ENCODE results near the gene SARDH. TPM values are rescaled to one million over a fixed set of nuclear protein-coding genes. Genes with fewer than 3 reads are reported as not detected.

The SARDH gene
- total RNA-seq, 1 experiment from 2014 or later = 5.6 TPM

DNA sequence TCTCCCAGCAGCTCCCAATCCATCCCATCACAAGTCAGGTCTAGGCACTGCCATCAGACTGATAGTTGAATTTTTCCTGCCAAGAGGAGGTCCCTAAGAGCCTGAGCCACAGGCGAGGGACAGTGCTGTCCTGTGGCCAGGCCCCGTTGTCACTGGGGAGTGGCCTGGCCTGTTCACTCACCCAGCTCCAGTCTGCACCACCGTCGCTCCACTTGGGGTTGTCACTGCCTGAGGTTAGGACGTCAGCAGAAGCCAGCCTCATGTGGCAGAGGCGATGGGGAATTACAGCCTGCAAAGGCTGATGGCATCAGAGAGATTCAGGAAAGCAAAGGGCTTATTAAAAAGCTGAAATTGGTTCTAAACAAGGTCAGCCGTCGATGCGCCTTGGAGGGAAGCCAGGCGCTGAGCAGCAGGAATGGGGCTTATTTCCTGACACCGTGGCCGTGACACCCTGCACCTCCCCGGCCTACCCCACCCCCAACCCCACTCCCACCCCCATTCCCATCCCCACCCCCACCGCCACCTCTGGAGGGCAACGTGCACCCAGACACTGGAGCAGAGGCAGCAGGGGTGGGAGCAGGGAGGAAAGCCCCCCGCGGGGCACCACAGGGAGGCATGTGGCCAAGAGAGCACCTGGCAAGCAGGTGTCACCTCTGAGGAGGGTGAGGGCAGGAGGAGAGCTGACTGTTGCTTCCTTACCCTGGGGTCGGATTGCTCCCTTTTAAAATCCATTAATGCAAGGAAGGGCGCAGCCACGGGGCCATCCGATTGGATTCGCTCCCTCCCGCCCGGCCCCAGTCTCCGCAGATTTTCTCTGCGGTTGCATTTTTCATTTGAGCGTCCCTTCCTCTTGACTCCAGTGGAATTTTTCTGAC, 105.1 kb downstream of the SARDH start:
- H3K9me3 ChIP-seq (ENCODE audit: control insufficient read depth in 1 of 2, insufficient read depth in 1 of 2, low read depth in 1 of 2, low read length in 2 of 2) = no peaks in the 10 kb centered on the region
- H4K20me1 ChIP-seq (ENCODE audit: insufficient read depth) = no peaks in the 10 kb centered on the region
- peak; percentile 35 for ATAC-seq
- no peaks in the 10 kb centered on the region for H3K9me2 ChIP-seq (ENCODE audit: insufficient read depth)
- intact Hi-C loops (cut with micrococcal nuclease) = no loop called here
- H3K4me1 ChIP-seq (ENCODE audit: control insufficient read depth in 1 of 2, insufficient read depth in 2 of 2, low read length in 2 of 2) = no peaks in the 10 kb centered on the region; a peak in 1 of 4 replicates
- CTCF ChIA-PET = no interaction called here
- no peak for TF ChIP-seq TCF7L2 (IDR thresholded peaks at IDR 0.05; ENCODE audit: borderline replicate concordance, extremely low read depth, insufficient read depth, insufficient read length)
- no peak for TF ChIP-seq JUND (IDR thresholded peaks at IDR 0.05)
- H2AFZ ChIP-seq (ENCODE audit: low read depth, low read length, poor library complexity, severe bottlenecking) = no peak overlapping the region
- no peak overlapping the region for H3K27ac ChIP-seq (ENCODE audit: low read depth, low read length)
- H3K4me2 ChIP-seq (ENCODE audit: low read length) = no peak overlapping the region
- no peaks in the 10 kb centered on the region for H3K79me2 ChIP-seq (ENCODE audit: insufficient read depth, low read length)
- H3K4me3 ChIP-seq (replicated peaks in 1 of 2; ENCODE audit: low read depth in 1 of 2, low read length in 2 of 2) = no peak overlapping the region
- no peak for DNase-seq (ENCODE audit: low read depth, low spot score)
- POLR2A ChIA-PET = no interaction called here
- no peaks in the 10 kb centered on the region for H3K36me3 ChIP-seq (ENCODE audit: control insufficient read depth in 1 of 2, insufficient read depth in 2 of 2, low read length in 2 of 2)
- H3K27me3 ChIP-seq (ENCODE audit: insufficient read depth, low read length) = peaks cover 9% of the 10 kb centered on the region; the same call in 1 of the 2 replicates
- no TSS peak for BruUV-seq (replicated peaks)
- RAD21 ChIA-PET (ENCODE audit: low non-redundant PET in 1 of 2, low total read pairs in 2 of 2, uncharacterized antibody in 2 of 2, unreplicated experiment in 2 of 2) = no interaction called here
- H3K9ac ChIP-seq (ENCODE audit: low read length) = no peak overlapping the region

- no peak overlapping the region for H3K4me3 ChIP-seq (replicated peaks in 1 of 2; ENCODE audit: low read depth in 1 of 2, low read length in 2 of 2)
- ChIA-PET CTCF (no interaction called here), POLR2A (no interaction called here), RAD21 (ENCODE audit: low non-redundant PET in 1 of 2, low total read pairs in 2 of 2, uncharacterized antibody in 2 of 2, unreplicated experiment in 2 of 2) (no interaction called here)
- DNase-seq (ENCODE audit: low read depth, low spot score) (no peak), ATAC-seq (no peak)
- no peaks in the 10 kb centered on the region for H3K9me3 ChIP-seq (ENCODE audit: control insufficient read depth in 1 of 2, insufficient read depth in 1 of 2, low read depth in 1 of 2, low read length in 2 of 2)
- H3K4me1 ChIP-seq (ENCODE audit: control insufficient read depth in 1 of 2, insufficient read depth in 2 of 2, low read length in 2 of 2) = no peaks in the 10 kb centered on the region; a peak in 1 of 4 replicates
- H3K4me2 ChIP-seq (ENCODE audit: low read length) = no peak overlapping the region
- H3K79me2 ChIP-seq (ENCODE audit: insufficient read depth, low read length) = no peaks in the 10 kb centered on the region
- no peak overlapping the region for H3K27ac ChIP-seq (ENCODE audit: low read depth, low read length)
- TF ChIP-seq ATF3 (IDR thresholded peaks at IDR 0.05) = no peak
- no peak for TF ChIP-seq FOSL1 (IDR thresholded peaks at IDR 0.05; ENCODE audit: low read depth)
- TF ChIP-seq ZNF274 (IDR thresholded peaks at IDR 0.05; ENCODE audit: low read depth, low read length) = no peak
- no peak for TF ChIP-seq JUND (IDR thresholded peaks at IDR 0.05)
- no peak for TF ChIP-seq CEBPB (IDR thresholded peaks at IDR 0.05; ENCODE audit: low read depth)
- no peak overlapping the region for H2AFZ ChIP-seq (ENCODE audit: low read depth, low read length, poor library complexity, severe bottlenecking)
- BruUV-seq (replicated peaks) = no TSS peak
- intact Hi-C loops (cut with micrococcal nuclease) = no loop called here
- no peaks in the 10 kb centered on the region for H4K20me1 ChIP-seq (ENCODE audit: insufficient read depth)
- no peaks in the 10 kb centered on the region for H3K36me3 ChIP-seq (ENCODE audit: control insufficient read depth in 1 of 2, insufficient read depth in 2 of 2, low read length in 2 of 2)
- H3K27me3 ChIP-seq (ENCODE audit: insufficient read depth, low read length) = peaks cover 7% of the 10 kb centered on the region; the same call in 1 of the 2 replicates
- no peaks in the 10 kb centered on the region for H3K9me2 ChIP-seq (ENCODE audit: insufficient read depth)
- no peak overlapping the region for H3K9ac ChIP-seq (ENCODE audit: low read length)
Measured at GRCh38 chr9:133631111-133631510, 107.0 kb downstream of the SARDH start.

Measured in HCT116 (cell line).